Neural cell (in vitro differentiated cells): Measurements from ENCODE around the gene GMEB2. TPM values are rescaled to one million over a fixed set of nuclear protein-coding genes. Genes with fewer than 3 reads are reported as not detected.
A peak's percentile ranks its signal among the peaks of the same experiment; 100 is the strongest.

ENCODE experiments used
- H2AFZ ChIP-seq: fragments of 200-600, 300-800 bp; sonication (generic), shearing (Covaris generic); 2 replicates; pipeline ENCODE4 v1.6.0; 2014; ENCODE audit warnings: low read depth, mild to moderate bottlenecking, antibody characterized with exemption, low read length, moderate library complexity
- H3F3A ChIP-seq: fragments of 200-600 bp; shearing (Covaris generic); 2 replicates; pipeline ENCODE4 v1.6.1; 2016; ENCODE audit warnings: mild to moderate bottlenecking, moderate library complexity, mixed read lengths, antibody characterized with exemption, low read length; ENCODE audit not compliant: insufficient read depth, poor library complexity, severe bottlenecking
- H3K27ac ChIP-seq: fragments of 200-600, 300-800 bp; sonication (generic), shearing (Covaris generic); 2 replicates; pipeline ENCODE4 v1.5.1; 2014; ENCODE audit warnings: mild to moderate bottlenecking, low read length, moderate library complexity
- H3K27me3 ChIP-seq: fragments of 300-800, 200-600 bp; sonication (generic), shearing (Covaris generic); 2 replicates; pipeline ENCODE4 v1.6.0; 2014; ENCODE audit warnings: mild to moderate bottlenecking, low read depth, low read length, moderate library complexity; ENCODE audit not compliant: insufficient read depth
- H3K36me3 ChIP-seq: fragments of 300-800, 200-600 bp; sonication (generic), shearing (Covaris generic); 2 replicates; pipeline ENCODE4 v1.5.1; 2014; ENCODE audit warnings: mild to moderate bottlenecking, antibody characterized with exemption, low read length, moderate library complexity; ENCODE audit not compliant: insufficient read depth
- H3K4me2 ChIP-seq: fragments of 300-800, 200-600 bp; sonication (generic), shearing (Covaris generic); 2 replicates; pipeline ENCODE4 v1.6.0; 2014; ENCODE audit warnings: mild to moderate bottlenecking, low read length
- H3K4me3 ChIP-seq: fragments of 300-800, 200-600 bp; sonication (generic), shearing (Covaris generic); 2 replicates; pipeline ENCODE4 v1.5.1; 2014; ENCODE audit warnings: mild to moderate bottlenecking, low read length, moderate library complexity
- H3K79me2 ChIP-seq: fragments of 200-600 bp; shearing (Covaris generic); replicated peaks from 2 replicates; pipeline ENCODE4 v1.6.0; 2014; ENCODE audit warnings: mild to moderate bottlenecking, low read length, moderate library complexity; ENCODE audit not compliant: insufficient read depth
- H3K9ac ChIP-seq: fragments of 300-800, 200-600 bp; sonication (generic), shearing (Covaris generic); 2 replicates; pipeline ENCODE4 v1.6.1; 2016; ENCODE audit warnings: mild to moderate bottlenecking, low read length, mixed read lengths
- H3K9me2 ChIP-seq: fragments of 200-600 bp; shearing (Covaris generic); 2 replicates; pipeline ENCODE4 v1.6.1; 2016; ENCODE audit warnings: mild to moderate bottlenecking, low read length, mixed read lengths; ENCODE audit not compliant: insufficient read depth
- H3K9me3 ChIP-seq: fragments of 200-600, 300-800 bp; sonication (generic), shearing (Covaris generic); 2 replicates; pipeline ENCODE4 v1.6.1; 2016; ENCODE audit warnings: mild to moderate bottlenecking, mixed run types, low read length, moderate library complexity, mixed read lengths
- H4K20me1 ChIP-seq: fragments of 200-600 bp; shearing (Covaris generic); 2 replicates; pipeline ENCODE4 v1.6.1; 2016; ENCODE audit warnings: mild to moderate bottlenecking, mixed run types; ENCODE audit not compliant: insufficient read depth
- CTCF ChIP-seq: fragments of 450-650 bp; IDR thresholded peaks from 2 replicates; pipeline ENCODE4 v1.5.1; 2014; ENCODE audit warnings: antibody characterized with exemption, mild to moderate bottlenecking, moderate library complexity; ENCODE audit not compliant: poor library complexity, severe bottlenecking
- EP300 ChIP-seq: fragments of 450-650 bp; conservative IDR thresholded peaks from 2 replicates; pipeline ENCODE4 v1.6.1; 2014; ENCODE audit warnings: antibody characterized with exemption, mild to moderate bottlenecking, moderate library complexity; ENCODE audit not compliant: poor library complexity, severe bottlenecking
- EZH2 ChIP-seq: fragments of 200-600, 300-800 bp; shearing (Covaris generic), sonication (generic); IDR thresholded peaks from 2 replicates; pipeline ENCODE4 v1.6.1; 2014; ENCODE audit warnings: antibody characterized with exemption, low read length, borderline replicate concordance, mild to moderate bottlenecking; ENCODE audit not compliant: insufficient read depth, poor library complexity, severe bottlenecking
- MXI1 ChIP-seq: fragments of 450-650 bp; conservative IDR thresholded peaks from 2 replicates; pipeline ENCODE4 v1.6.1; 2014; ENCODE audit warnings: antibody characterized with exemption, mild to moderate bottlenecking; ENCODE audit not compliant: poor library complexity, severe bottlenecking
- POLR2AphosphoS5 ChIP-seq: IDR thresholded peaks from 2 replicates; pipeline ENCODE4 v1.6.1; 2012
- RAD21 ChIP-seq: fragments of 450-650 bp; conservative IDR thresholded peaks from 2 replicates; pipeline ENCODE4 v1.6.1; 2014; ENCODE audit warnings: antibody characterized with exemption, mild to moderate bottlenecking, moderate library complexity
- REST ChIP-seq: IDR thresholded peaks from 2 replicates; pipeline ENCODE4 v1.6.1; 2012; ENCODE audit warnings: borderline replicate concordance
- SMC3 ChIP-seq: fragments of 450-650 bp; conservative IDR thresholded peaks from 2 replicates; pipeline ENCODE4 v1.6.1; 2014; ENCODE audit warnings: antibody characterized with exemption, mild to moderate bottlenecking, moderate library complexity; ENCODE audit not compliant: poor library complexity
- TAF1 ChIP-seq: IDR thresholded peaks from 2 replicates; pipeline ENCODE4 v1.6.1; 2012; ENCODE audit warnings: low read depth
- polyA plus RNA-seq: library from polyadenylated mRNA; depleted of rRNA; stranded (reverse); fragments of >200 nt; gene quantifications from 2 replicates; pipeline ENCODE4 v1.2.3, GENCODE V29; 2014

Gene GMEB2
- polyA plus RNA-seq, 1 donor from 2014 or later: 13.7 TPM

GRCh38 chr20:63628246-63628975 lies 1.5 kb upstream of the GMEB2 start:
- Histone ChIP-seq H3K36me3 (no peaks in the 10 kb centered on the region), H3K4me2 (peak overlapping the region; percentile 60), H3K27me3 (no peaks in the 10 kb centered on the region), H3K9ac (peak overlapping the region; percentile 95), H3K9me3 (no peaks in the 10 kb centered on the region), H3K27ac (no peak overlapping the region), H3K79me2 (peaks cover 18% of the 10 kb centered on the region), H3F3A (no peaks in the 10 kb centered on the region), H2AFZ (no peak overlapping the region), H4K20me1 (no peaks in the 10 kb centered on the region), H3K4me3 (peak overlapping the region; percentile 100), H3K9me2 (no peaks in the 10 kb centered on the region)
- TF ChIP-seq CTCF (no peak), SMC3 (no peak), REST (no peak), EZH2 (no peak), RAD21 (no peak), EP300 (no peak), MXI1 (no peak), POLR2AphosphoS5 (no peak), TAF1 (no peak)

GRCh38 chr20:63627751-63628245 lies 897 bp upstream of the GMEB2 start:
- Histone ChIP-seq H3K9ac (peak overlapping the region; percentile 95), H3K4me3 (peak overlapping the region; percentile 100), H3K9me3 (no peaks in the 10 kb centered on the region), H3K27me3 (no peaks in the 10 kb centered on the region), H3K79me2 (peaks cover 23% of the 10 kb centered on the region), H3K27ac (peak overlapping the region; percentile 87), H2AFZ (no peak overlapping the region), H3K36me3 (no peaks in the 10 kb centered on the region), H4K20me1 (no peaks in the 10 kb centered on the region), H3F3A (no peaks in the 10 kb centered on the region), H3K4me2 (peak overlapping the region; percentile 60), H3K9me2 (no peaks in the 10 kb centered on the region)
- TF ChIP-seq TAF1: no peak
- TF ChIP-seq SMC3: no peak
- no peak for TF ChIP-seq REST
- TF ChIP-seq EP300: no peak
- TF ChIP-seq MXI1: no peak
- TF ChIP-seq CTCF: no peak
- TF ChIP-seq EZH2: no peak
- TF ChIP-seq POLR2AphosphoS5: no peak
- TF ChIP-seq RAD21: no peak
